IMR-90 (cell line): ENCODE results near the gene GOT2. TPM values are rescaled to one million over a fixed set of nuclear protein-coding genes. Genes with fewer than 3 reads are reported as not detected.

Experiments
- ATAC-seq: fragments of 200-7000 bp; cut with Tn5 transposase; 2 replicates; pipeline ENCODE4 v1.9.1; 2020; ENCODE audit warnings: low read depth, mild to moderate bottlenecking, moderate library complexity
- BruUV-seq: library from RNA; stranded (reverse); fragments of 400-500 nt; replicated peaks from 2 replicates; lab custom pipeline; 2021; lab: Mats Ljungman, UMichigan
- CTCF ChIA-PET: fragments of 300-600 bp; formaldehyde crosslinking; extraction: SDS; loops from one replicate; lab custom pipeline; 2021; ENCODE audit warnings: antibody characterized with exemption; lab: Yijun Ruan, JAX
- POLR2A ChIA-PET: fragments of 300-600 bp; sonication (Branson Sonifier 250); formaldehyde crosslinking; loops from one replicate; lab custom pipeline; 2022; ENCODE audit warnings: antibody characterized with exemption; ENCODE audit not compliant: unreplicated experiment; lab: Charles Lee
- DNase-seq: peaks from one replicate; pipeline ENCODE4 v3.0.0; 2013
- H2AFZ ChIP-seq: replicated peaks from 2 replicates; pipeline ENCODE3; 2013; ENCODE audit warnings: low read length, mild to moderate bottlenecking; ENCODE audit not compliant: poor library complexity
- H2AK5ac ChIP-seq: 2 replicates; pipeline ENCODE4 v1.6.1; 2013; ENCODE audit warnings: low read depth, low read length, inconsistent platforms
- H2AK9ac ChIP-seq: replicated peaks from 2 replicates; pipeline ENCODE3; 2013; ENCODE audit warnings: mild to moderate bottlenecking, low read depth, low read length, moderate library complexity; ENCODE audit not compliant: poor library complexity
- H2BK120ac ChIP-seq: 2 replicates; pipeline ENCODE4 v1.6.1; 2013; ENCODE audit warnings: low read depth, low read length, inconsistent platforms
- H2BK15ac ChIP-seq: 3 replicates; pipeline ENCODE4 v1.6.1; 2013; ENCODE audit warnings: low read depth, low read length, inconsistent platforms
- H2BK20ac ChIP-seq: 2 replicates; pipeline ENCODE4 v1.6.1; 2013; ENCODE audit warnings: low read depth, mild to moderate bottlenecking, inconsistent platforms, low read length, moderate library complexity
- H2BK5ac ChIP-seq: 2 replicates; pipeline ENCODE4 v1.6.1; 2013; ENCODE audit warnings: mild to moderate bottlenecking, low read depth, low read length, inconsistent platforms; ENCODE audit not compliant: poor library complexity, severe bottlenecking
- H3K14ac ChIP-seq: replicated peaks from 2 replicates; pipeline ENCODE4 v1.6.1; 2013; ENCODE audit warnings: low read depth, low read length, inconsistent platforms
- H3K18ac ChIP-seq: 2 replicates; pipeline ENCODE4 v1.6.1; 2013; ENCODE audit warnings: low read depth, low read length, control low read depth
- H3K23ac ChIP-seq: 2 replicates; pipeline ENCODE4 v1.6.1; 2013; ENCODE audit warnings: low read depth, low read length, inconsistent platforms
- H3K27ac ChIP-seq: 2 replicates; pipeline ENCODE4 v1.5.1; 2013; ENCODE audit warnings: mild to moderate bottlenecking, control low read depth, low read length; ENCODE audit not compliant: insufficient read depth
- H3K27me3 ChIP-seq: 2 replicates; pipeline ENCODE4 v1.6.1; 2013; ENCODE audit warnings: low read length; ENCODE audit not compliant: control insufficient read depth, insufficient read depth
- H3K36me3 ChIP-seq: 2 replicates; pipeline ENCODE4 v1.6.1; 2013; ENCODE audit warnings: low read length, mixed read lengths; ENCODE audit not compliant: control insufficient read depth, insufficient read depth
- H3K4ac ChIP-seq: 2 replicates; pipeline ENCODE4 v1.6.1; 2013; ENCODE audit warnings: low read depth, low read length, inconsistent platforms
- H3K4me1 ChIP-seq: 2 replicates; pipeline ENCODE4 v1.6.1; 2013; ENCODE audit warnings: low read length, mixed read lengths; ENCODE audit not compliant: control insufficient read depth, insufficient read depth
- H3K4me2 ChIP-seq: 2 replicates; pipeline ENCODE4 v1.6.1; 2013; ENCODE audit warnings: low read depth, mild to moderate bottlenecking, control low read depth, low read length, moderate library complexity
- H3K4me3 ChIP-seq: 2 replicates; pipeline ENCODE4 v1.5.1; 2013; ENCODE audit warnings: low read depth, mild to moderate bottlenecking, control low read depth, low read length, moderate library complexity; ENCODE audit not compliant: insufficient read depth
- H3K56ac ChIP-seq: 2 replicates; pipeline ENCODE4 v1.6.1; 2013; ENCODE audit warnings: low read length, inconsistent platforms; ENCODE audit not compliant: insufficient read depth; ENCODE audit errors: extremely low read depth
- H3K79me1 ChIP-seq, 2 experiments: 2 replicates each; pipeline ENCODE4 v1.6.1; 2013; ENCODE audit warnings: low read length in 2 of 2, inconsistent platforms in 1 of 2, low read depth in 1 of 2
- H3K9ac ChIP-seq: 2 replicates; pipeline ENCODE4 v1.6.1; 2013; ENCODE audit warnings: low read depth, low read length, control low read depth
- H3K9me1 ChIP-seq: 2 replicates; pipeline ENCODE4 v1.6.1; 2013; ENCODE audit warnings: low read length, inconsistent platforms; ENCODE audit not compliant: insufficient read depth
- H3K9me3 ChIP-seq: 2 replicates; pipeline ENCODE4 v1.6.1; 2013; ENCODE audit warnings: low read length; ENCODE audit not compliant: control insufficient read depth, insufficient read depth
- H4K20me1 ChIP-seq: 2 replicates; pipeline ENCODE4 v1.6.1; 2013; ENCODE audit warnings: low read length, inconsistent platforms; ENCODE audit not compliant: insufficient read depth
- H4K5ac ChIP-seq: 2 replicates; pipeline ENCODE4 v1.6.1; 2013; ENCODE audit warnings: mild to moderate bottlenecking, low read depth, low read length, control low read depth
- H4K8ac ChIP-seq, 2 experiments: 2 replicates each; pipeline ENCODE4 v1.6.1; 2013; ENCODE audit warnings: low read depth in 2 of 2, low read length in 2 of 2, control low read depth in 1 of 2, inconsistent platforms in 1 of 2
- H4K91ac ChIP-seq: 2 replicates; pipeline ENCODE4 v1.6.1; 2013; ENCODE audit warnings: low read depth, low read length, inconsistent platforms; ENCODE audit not compliant: insufficient read depth
- MXI1 ChIP-seq: IDR thresholded peaks from 2 replicates; pipeline ENCODE4 v1.6.1; 2012; ENCODE audit warnings: low read depth, mild to moderate bottlenecking, low read length, moderate library complexity, borderline replicate concordance
- NFE2L2 ChIP-seq: fragments of 150-350 bp; IDR thresholded peaks from 2 replicates; pipeline ENCODE4 v1.6.1; 2016; ENCODE audit warnings: low read depth, mild to moderate bottlenecking, low read length
- RAD21 ChIP-seq: IDR thresholded peaks from 2 replicates; pipeline ENCODE4 v1.6.1; 2012; ENCODE audit warnings: low read length, improper control_type of control experiment
- WGBS, 2 experiments: methylation state at CpG; one replicate each; pipeline versions ENCODE4 v1.1.5 to v1.1.7; 2013; ENCODE audit warnings: missing lambda C conversion rate in 2 of 2; ENCODE audit not compliant: insufficient read length in 1 of 2; ENCODE audit errors: extremely low coverage in 2 of 2; 5-methylcytosine and 5-hydroxymethylcytosine counted together
- dilution Hi-C: fragments of 300-500 bp; cut with HindIII; formaldehyde crosslinking; loops from one replicate; pipeline ENCODE4 v1.14.3; 2018; ENCODE audit warnings: low sequenced_read_pairs; ENCODE audit not compliant: unreplicated experiment
- in situ Hi-C: fragments of 300-500 bp; cut with MboI; formaldehyde crosslinking; loops from 3 replicates; pipeline ENCODE4 v1.14.3; 2019; ENCODE audit warnings: low sequenced_read_pairs, inconsistent platforms, mixed read lengths
- intact Hi-C: fragments of 100-400 bp; cut with micrococcal nuclease; formaldehyde crosslinking; loops from 2 replicates; pipeline ENCODE4 v1.10.0; 2022
- polyA plus RNA-seq, 3 experiments: library from polyadenylated mRNA; depleted of rRNA; stranded (reverse); fragments of >200 nt; gene quantifications; 2 replicates each; pipeline ENCODE4 v1.2.3, GENCODE V29; 2012; ENCODE audit warnings: low replicate concordance in 1 of 3
- total RNA-seq: library from RNA; depleted of rRNA; stranded (reverse); fragments of >200 nt; gene quantifications from 2 replicates; pipeline ENCODE4 v1.2.3, GENCODE V29; 2012

GOT2 gene
- total and polyA plus RNA-seq, 2 of the 4 experiments (the other 2 are of a cell fraction): 50.2 to 60.2 TPM

- Histone ChIP-seq H2AK9ac (no peak overlapping the region), H3K4ac (no peak overlapping the region), H3K18ac (no peak overlapping the region), H3K23ac (no peak overlapping the region), H3K14ac (no peak overlapping the region), H3K36me3 (no peaks in the 10 kb centered on the region), H3K4me2 (no peak overlapping the region), H2BK20ac (no peak overlapping the region), H4K20me1 (no peaks in the 10 kb centered on the region), H3K27ac (no peak overlapping the region), H4K5ac (no peak overlapping the region), H4K91ac (no peak overlapping the region), H3K4me3 (no peak overlapping the region), H3K56ac (no peak overlapping the region), H3K4me1 (no peaks in the 10 kb centered on the region), H2BK15ac (no peak overlapping the region), H3K9ac (no peak overlapping the region), H3K79me1 (no peaks in the 10 kb centered on the region), H2BK5ac (no peak overlapping the region), H2AFZ (no peak overlapping the region), H4K8ac (no peak overlapping the region), H2AK5ac (no peak overlapping the region), H3K9me3 (no peaks in the 10 kb centered on the region), H3K9me1 (no peaks in the 10 kb centered on the region), H2BK120ac (no peak overlapping the region), H3K27me3 (peaks cover 3% of the 10 kb centered on the region; the same call in 1 of the 2 replicates)
- POLR2A ChIA-PET: no interaction called here
- CTCF ChIA-PET: no interaction called here
- intact Hi-C loops: no loop called here
- TF ChIP-seq NFE2L2: no peak
- TF ChIP-seq MXI1: no peak
- TF ChIP-seq RAD21: no peak
- dilution Hi-C loops: no loop called here
- WGBS, 2 experiments: 87% methylated on average over 3 of the region's 3 CpGs; no CpG with 5 or more reads in 1 of the 2 experiments
- no peak for DNase-seq
- no TSS peak for BruUV-seq
- in situ Hi-C loops: no loop called here
- ATAC-seq: no peak
Measured at GRCh38 chr16:58741166-58741565, 7.0 kb upstream of the GOT2 start.
